HCEC 1CT (cell line): ENCODE results near the gene HTR3B.

Experiments
- DNase-seq: peaks from one replicate; pipeline ENCODE4 v3.0.0-alpha.2; 2017

Gene HTR3B

GRCh38 chr11:113991718-113992458 is 87.3 kb downstream of the HTR3B start:
- DNase-seq = no peak

GRCh38 chr11:113992459-113993110 is 88.0 kb downstream of the HTR3B start:
- DNase-seq = no peak

- no peak for DNase-seq
Observed at GRCh38 chr11:113994077-113994954, 89.7 kb downstream of the HTR3B start.
